Osteoblast (primary cell): ENCODE data around the gene ACAT2. TPM values are rescaled to one million over a fixed set of nuclear protein-coding genes. Genes with fewer than 3 reads are reported as not detected.

Experiments
- DNase-seq: peaks from one replicate; pipeline ENCODE4 v3.0.0; 2011; ENCODE audit warnings: low spot score, mixed read lengths; ENCODE audit not compliant: insufficient read length; ENCODE audit errors: missing footprints
- H2AFZ ChIP-seq: 2 replicates; pipeline ENCODE4 v1.6.0; 2011; ENCODE audit warnings: mild to moderate bottlenecking, low read length
- H3K27ac ChIP-seq: 2 replicates; pipeline ENCODE4 v1.5.1; 2011; ENCODE audit warnings: mild to moderate bottlenecking, low read depth, low read length, moderate library complexity
- H3K27me3 ChIP-seq: 2 replicates; pipeline ENCODE4 v1.6.0; 2012; ENCODE audit warnings: mild to moderate bottlenecking, control low read depth, inconsistent platforms, low read length, moderate library complexity; ENCODE audit not compliant: insufficient read depth
- H3K36me3 ChIP-seq: 2 replicates; pipeline ENCODE4 v1.5.1; 2011; ENCODE audit warnings: mild to moderate bottlenecking, low read length, control low read depth, moderate library complexity; ENCODE audit not compliant: insufficient read depth
- H3K4me1 ChIP-seq: 2 replicates; pipeline ENCODE4 v1.5.1; 2011; ENCODE audit warnings: mild to moderate bottlenecking, low read length, control low read depth, moderate library complexity; ENCODE audit not compliant: insufficient read depth
- H3K4me2 ChIP-seq: 2 replicates; pipeline ENCODE4 v1.6.0; 2011; ENCODE audit warnings: mild to moderate bottlenecking, low read length; ENCODE audit not compliant: insufficient read depth
- H3K4me3 ChIP-seq: fragments of 200-600 bp; sonication (generic); 3 replicates; pipeline ENCODE4 v1.5.1; 2012; ENCODE audit warnings: mild to moderate bottlenecking, low read length, inconsistent platforms; ENCODE audit not compliant: insufficient read depth
- H3K79me2 ChIP-seq: 2 replicates; pipeline ENCODE4 v1.6.0; 2012; ENCODE audit warnings: mild to moderate bottlenecking, low read length, control low read depth, inconsistent platforms; ENCODE audit not compliant: insufficient read depth
- H3K9me3 ChIP-seq: 2 replicates; pipeline ENCODE4 v1.5.1; 2011; ENCODE audit warnings: low read depth, low read length, control low read depth
- H4K20me1 ChIP-seq: 2 replicates; pipeline ENCODE4 v1.6.0; 2012; ENCODE audit warnings: mild to moderate bottlenecking, low read length, control low read depth; ENCODE audit not compliant: insufficient read depth
- CTCF ChIP-seq: IDR thresholded peaks from 2 replicates; pipeline ENCODE4 v1.5.1; 2011; ENCODE audit warnings: mild to moderate bottlenecking, low read depth, low read length, moderate library complexity; ENCODE audit errors: extremely low read depth
- total RNA-seq: library from RNA; depleted of rRNA; stranded (reverse); fragments of >200 nt; gene quantifications from 2 replicates; pipeline ENCODE4 v1.2.3, GENCODE V29; 2012

ACAT2 gene
- total RNA-seq, 1 donor = 41.6 TPM

GRCh38 chr6:159817951-159818739 lies 56.3 kb downstream of the ACAT2 start:
- Histone ChIP-seq H3K4me3 (no peak overlapping the region), H3K4me2 (no peak overlapping the region), H3K27me3 (peaks cover 6% of the 10 kb centered on the region), H3K27ac (no peak overlapping the region), H3K4me1 (no peaks in the 10 kb centered on the region), H3K9me3 (no peaks in the 10 kb centered on the region), H3K36me3 (no peaks in the 10 kb centered on the region), H2AFZ (no peak overlapping the region), H4K20me1 (no peaks in the 10 kb centered on the region), H3K79me2 (no peaks in the 10 kb centered on the region)
- DNase-seq = no peak
- TF ChIP-seq CTCF = no peak

- H2AFZ ChIP-seq = no peak overlapping the region
- H3K36me3 ChIP-seq = no peaks in the 10 kb centered on the region
- no peak overlapping the region for H3K4me2 ChIP-seq
- H3K27me3 ChIP-seq = peaks cover 6% of the 10 kb centered on the region
- no peak for TF ChIP-seq CTCF
- no peaks in the 10 kb centered on the region for H3K79me2 ChIP-seq
- H3K4me3 ChIP-seq = no peak overlapping the region
- no peaks in the 10 kb centered on the region for H4K20me1 ChIP-seq
- no peaks in the 10 kb centered on the region for H3K9me3 ChIP-seq
- H3K27ac ChIP-seq = no peak overlapping the region
- DNase-seq = no peak
- H3K4me1 ChIP-seq = no peaks in the 10 kb centered on the region
Measured at GRCh38 chr6:159819098-159819497, 57.3 kb downstream of the ACAT2 start.

- H3K4me1 ChIP-seq = no peaks in the 10 kb centered on the region
- peak overlapping the region; percentile 62 for H2AFZ ChIP-seq
- no peak for TF ChIP-seq CTCF
- H3K9me3 ChIP-seq = no peaks in the 10 kb centered on the region
- no peak overlapping the region for H3K4me2 ChIP-seq
- H3K27me3 ChIP-seq = peaks cover 6% of the 10 kb centered on the region
- H4K20me1 ChIP-seq = no peaks in the 10 kb centered on the region
- H3K27ac ChIP-seq = no peak overlapping the region
- H3K36me3 ChIP-seq = no peaks in the 10 kb centered on the region
- H3K4me3 ChIP-seq = peak overlapping the region; percentile 16
- H3K79me2 ChIP-seq = no peaks in the 10 kb centered on the region
- no peak for DNase-seq
Measured at GRCh38 chr6:159819932-159820640, 58.2 kb downstream of the ACAT2 start.

GRCh38 chr6:159821122-159821521 lies 59.3 kb downstream of the ACAT2 start:
- no peak overlapping the region for H3K4me3 ChIP-seq
- DNase-seq = no peak
- no peak overlapping the region for H3K27ac ChIP-seq
- no peak for TF ChIP-seq CTCF
- no peak overlapping the region for H2AFZ ChIP-seq
- peaks cover 6% of the 10 kb centered on the region for H3K27me3 ChIP-seq
- no peak overlapping the region for H3K4me2 ChIP-seq
- no peaks in the 10 kb centered on the region for H3K4me1 ChIP-seq
- no peaks in the 10 kb centered on the region for H3K79me2 ChIP-seq
- no peaks in the 10 kb centered on the region for H3K36me3 ChIP-seq
- H4K20me1 ChIP-seq = no peaks in the 10 kb centered on the region
- no peaks in the 10 kb centered on the region for H3K9me3 ChIP-seq
